NCI-H345 treated with DMSO at 0.1 percent for 48 hours (cell line): ENCODE results near the gene OR7G1.
"Not testable (repeated sequence)": the region's sequence is repeated elsewhere in the genome, so short reads cannot be mapped to it uniquely, and the experiment has no call there.

Experiments used
- DNase-seq: peaks from one replicate; lab custom pipeline; 2025; ENCODE audit not compliant: unreplicated experiment; lab: John Stamatoyannopoulos, UW

OR7G1 gene

GRCh38 chr19:9078651-9079050 is 36.9 kb downstream of the OR7G1 start:
- DNase-seq = no peak

- DNase-seq = no peak
Measured at GRCh38 chr19:9076901-9077300, 38.7 kb downstream of the OR7G1 start.

- no peak for DNase-seq
Measured at GRCh38 chr19:9075064-9075949, 40.3 kb downstream of the OR7G1 start.

- no peak for DNase-seq
Measured at GRCh38 chr19:9073806-9074205, 41.8 kb downstream of the OR7G1 start.

- not testable (repeated sequence) for DNase-seq
Measured at GRCh38 chr19:9071720-9072119, 43.8 kb downstream of the OR7G1 start.

GRCh38 chr19:9070066-9070465 is 45.5 kb downstream of the OR7G1 start:
- no peak for DNase-seq

- no peak for DNase-seq
Measured at GRCh38 chr19:9065457-9066014, 50.0 kb downstream of the OR7G1 start.
